RWPE2 (cell line): ENCODE data around the gene CERT1.
"Not testable (repeated sequence)": the region's sequence is repeated elsewhere in the genome, so short reads cannot be mapped to it uniquely, and the experiment has no call there.

Experiments used
- ATAC-seq: fragments of 200-7000 bp; cut with Tn5 transposase; 3 replicates; pipeline ENCODE4 v1.9.1; 2021; ENCODE audit warnings: low read depth
- DNase-seq: peaks from one replicate; pipeline ENCODE4 v3.0.0-alpha.2; 2020; ENCODE audit warnings: low spot score
- H3K27ac ChIP-seq: fragments of 450-650 bp; 2 replicates; pipeline ENCODE4 v1.5.1; 2017; ENCODE audit warnings: mild to moderate bottlenecking; ENCODE audit not compliant: poor library complexity, severe bottlenecking
- H3K27me3 ChIP-seq: fragments of 250-450 bp; sonication (Bioruptor Pico); 2 replicates; pipeline ENCODE4 v1.5.1; 2021; ENCODE audit warnings: mild to moderate bottlenecking, moderate library complexity; ENCODE audit not compliant: insufficient read depth, poor library complexity, severe bottlenecking
- H3K36me3 ChIP-seq: fragments of 250-450 bp; sonication (Bioruptor Pico); 2 replicates; pipeline ENCODE4 v1.5.1; 2020; ENCODE audit warnings: low read depth, mild to moderate bottlenecking, moderate library complexity
- H3K4me1 ChIP-seq: fragments of 250-450 bp; sonication (Bioruptor Pico); 2 replicates; pipeline ENCODE4 v1.5.1; 2021; ENCODE audit warnings: mild to moderate bottlenecking, moderate library complexity; ENCODE audit not compliant: insufficient read depth, poor library complexity, severe bottlenecking
- H3K4me3 ChIP-seq: fragments of 250-450 bp; sonication (Bioruptor Pico); 2 replicates; pipeline ENCODE4 v1.5.1; 2021; ENCODE audit warnings: mild to moderate bottlenecking, moderate library complexity; ENCODE audit not compliant: severe bottlenecking
- H3K9me3 ChIP-seq: fragments of 250-450 bp; sonication (Bioruptor Pico); 2 replicates; pipeline ENCODE4 v1.5.1; 2021; ENCODE audit warnings: mild to moderate bottlenecking, moderate library complexity; ENCODE audit not compliant: severe bottlenecking
- TF ChIP-seq, protein P1 (sequence below): fragments of 450-650 bp; IDR thresholded peaks from one replicate; pipeline ENCODE4 v1.5.1; 2017; ENCODE audit warnings: mild to moderate bottlenecking, moderate library complexity; ENCODE audit not compliant: poor library complexity, severe bottlenecking

The CERT1 gene

GRCh38 chr5:75498208-75498777, 13.1 kb downstream of the CERT1 start:
- no peak overlapping the region for H3K4me3 ChIP-seq
- no peak for ATAC-seq
- no peak for DNase-seq
- H3K36me3 ChIP-seq = peaks cover 4% of the 10 kb centered on the region; the same call in 1 of the 2 replicates
- peaks cover 4% of the 10 kb centered on the region for H3K4me1 ChIP-seq
- TF ChIP-seq, protein P1, sequence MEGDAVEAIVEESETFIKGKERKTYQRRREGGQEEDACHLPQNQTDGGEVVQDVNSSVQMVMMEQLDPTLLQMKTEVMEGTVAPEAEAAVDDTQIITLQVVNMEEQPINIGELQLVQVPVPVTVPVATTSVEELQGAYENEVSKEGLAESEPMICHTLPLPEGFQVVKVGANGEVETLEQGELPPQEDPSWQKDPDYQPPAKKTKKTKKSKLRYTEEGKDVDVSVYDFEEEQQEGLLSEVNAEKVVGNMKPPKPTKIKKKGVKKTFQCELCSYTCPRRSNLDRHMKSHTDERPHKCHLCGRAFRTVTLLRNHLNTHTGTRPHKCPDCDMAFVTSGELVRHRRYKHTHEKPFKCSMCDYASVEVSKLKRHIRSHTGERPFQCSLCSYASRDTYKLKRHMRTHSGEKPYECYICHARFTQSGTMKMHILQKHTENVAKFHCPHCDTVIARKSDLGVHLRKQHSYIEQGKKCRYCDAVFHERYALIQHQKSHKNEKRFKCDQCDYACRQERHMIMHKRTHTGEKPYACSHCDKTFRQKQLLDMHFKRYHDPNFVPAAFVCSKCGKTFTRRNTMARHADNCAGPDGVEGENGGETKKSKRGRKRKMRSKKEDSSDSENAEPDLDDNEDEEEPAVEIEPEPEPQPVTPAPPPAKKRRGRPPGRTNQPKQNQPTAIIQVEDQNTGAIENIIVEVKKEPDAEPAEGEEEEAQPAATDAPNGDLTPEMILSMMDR = no peak
- no peak overlapping the region for H3K27ac ChIP-seq
- H3K9me3 ChIP-seq = no peaks in the 10 kb centered on the region
- H3K27me3 ChIP-seq = no peaks in the 10 kb centered on the region

DNA sequence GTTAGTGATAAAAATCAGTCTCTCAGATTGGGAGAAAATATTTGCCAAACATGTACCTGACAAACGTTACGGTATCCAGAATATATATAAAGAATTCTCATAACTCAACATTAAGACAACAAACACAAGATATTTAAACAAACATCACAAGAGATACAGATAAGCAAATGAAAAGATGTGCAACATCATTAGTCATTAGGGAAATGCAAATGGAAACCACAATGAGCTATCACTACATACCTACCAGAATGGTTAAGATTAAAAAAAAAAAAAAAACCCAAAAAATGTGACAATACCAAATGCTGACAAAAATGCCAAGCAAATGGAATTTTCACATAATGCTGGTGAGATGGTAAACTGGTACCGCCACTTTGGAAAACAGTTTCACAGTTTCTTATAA, 15.4 kb downstream of the CERT1 start:
- H3K27ac ChIP-seq = no peak overlapping the region
- H3K27me3 ChIP-seq = no peaks in the 10 kb centered on the region
- H3K4me3 ChIP-seq = no peak overlapping the region
- DNase-seq = no peak
- no peak for ATAC-seq
- H3K4me1 ChIP-seq = peaks cover 4% of the 10 kb centered on the region
- H3K36me3 ChIP-seq = peaks cover 17% of the 10 kb centered on the region
- TF ChIP-seq, protein P1 = no peak
- no peaks in the 10 kb centered on the region for H3K9me3 ChIP-seq

- ATAC-seq = no peak
- Histone ChIP-seq H3K27me3 (no peaks in the 10 kb centered on the region), H3K27ac (no peak overlapping the region), H3K36me3 (peaks cover 24% of the 10 kb centered on the region), H3K4me3 (no peak overlapping the region), H3K9me3 (no peaks in the 10 kb centered on the region), H3K4me1 (no peaks in the 10 kb centered on the region)
- DNase-seq = no peak
- TF ChIP-seq, protein P1 = no peak
These were observed 19.8 kb downstream of the CERT1 start for GRCh38 chr5:75491621-75492020.

GRCh38 chr5:75489847-75490246, 21.6 kb downstream of the CERT1 start:
- not testable (repeated sequence) for H3K4me1 ChIP-seq, ATAC-seq, H3K27ac ChIP-seq, H3K4me3 ChIP-seq, H3K27me3 ChIP-seq, H3K9me3 ChIP-seq, DNase-seq
- H3K36me3 ChIP-seq = peaks cover 20% of the 10 kb centered on the region

GRCh38 chr5:75484605-75485004, 26.8 kb downstream of the CERT1 start:
- Histone ChIP-seq H3K36me3 (no peaks in the 10 kb centered on the region), H3K27ac (no peak overlapping the region), H3K27me3 (no peaks in the 10 kb centered on the region), H3K4me1 (no peaks in the 10 kb centered on the region), H3K9me3 (no peaks in the 10 kb centered on the region), H3K4me3 (no peak overlapping the region)
- ATAC-seq (no peak), DNase-seq (no peak)
- TF ChIP-seq, protein P1 = no peak
